ENCODE data around the gene PRR36. TPM values are rescaled to one million over a fixed set of nuclear protein-coding genes. Genes with fewer than 3 reads are reported as not detected.

Gene PRR36
- total and polyA plus RNA-seq, 10 donors, result 0.02 to 0.43 (median 0.09) TPM; not detected in 3

- no peak within 1 kb of the TSS for H3K27ac ChIP-seq
- no peaks in the 10 kb centered on the region for H3K36me3 ChIP-seq
- H3K9me3 ChIP-seq, result no peaks in the 10 kb centered on the region
- TF ChIP-seq CTCF (IDR thresholded peaks at IDR 0.05 in 8 of 11, conservative IDR thresholded peaks at IDR 0.05 in 3 of 11), result no peak
- intact Hi-C loops (cut with DNase I; ENCODE audit: low total_unique reads), result no loop called here
- DNase-seq, result no peak
- H3K27me3 ChIP-seq (replicated peaks in 1 of 7), result peaks cover 0 to 61% (median 17%) of the 10 kb centered on the region in 7 donors
- peaks cover 0 to 12% (median 4%) of the 10 kb centered on the region in 6 donors for H3K4me1 ChIP-seq
- H3K4me3 ChIP-seq, result peak within 1 kb of the TSS in 1 of 8 donors; percentile 13
- WGBS, 5 donors, result 11 to 47% (median 13%) methylated on average over 8 to 53 of the region's 53 CpGs
Measured at GRCh38 chr19:7888145-7888825, 14.1 kb upstream of the PRR36 start, which contains the start of gene LRRC8E. Gene LRRC8E (plus strand): TSS chr19:7888510. CDS start chr19:7895604, 7,094 bp downstream.

GRCh38 chr19:7887408-7888144, 13.4 kb upstream of the PRR36 start:
- no peak for DNase-seq
- WGBS, 5 donors, result 65 to 79% (median 76%) methylated on average over 14 to 16 of the region's 16 CpGs
- Histone ChIP-seq H3K27me3 (replicated peaks in 1 of 7) (peaks cover 0 to 54% (median 17%) of the 10 kb centered on the region in 7 donors), H3K4me3 (no peak overlapping the region), H3K27ac (no peak overlapping the region), H3K4me1 (peaks cover 0 to 12% (median 4%) of the 10 kb centered on the region in 6 donors), H3K36me3 (no peaks in the 10 kb centered on the region), H3K9me3 (no peaks in the 10 kb centered on the region)
- TF ChIP-seq POLR2AphosphoS5 (IDR thresholded peaks at IDR 0.05) (no peak), POLR2A (IDR thresholded peaks at IDR 0.05) (no peak)
- intact Hi-C loops (cut with DNase I; ENCODE audit: low total_unique reads), result no loop called here

- DNase-seq, result no peak
- no peak for TF ChIP-seq CTCF (IDR thresholded peaks at IDR 0.05 in 8 of 11, conservative IDR thresholded peaks at IDR 0.05 in 3 of 11)
- no peak for TF ChIP-seq POLR2A (IDR thresholded peaks at IDR 0.05)
- no peak for TF ChIP-seq POLR2AphosphoS5 (IDR thresholded peaks at IDR 0.05)
- Histone ChIP-seq H3K36me3 (no peaks in the 10 kb centered on the region), H3K4me3 (no peak overlapping the region), H3K27ac (no peak overlapping the region), H3K4me1 (peaks cover 0 to 12% (median 4%) of the 10 kb centered on the region in 6 donors), H3K27me3 (replicated peaks in 1 of 7) (peaks cover 0 to 45% (median 17%) of the 10 kb centered on the region in 7 donors), H3K9me3 (peaks cover 0 to 4% (median 0%) of the 10 kb centered on the region in 8 donors)
- intact Hi-C loops (cut with DNase I; ENCODE audit: low total_unique reads), result no loop called here
- WGBS, 5 donors, result 89 to 93% (median 90%) methylated on average over 8 of the region's 8 CpGs
Measured at GRCh38 chr19:7885818-7886217, 11.6 kb upstream of the PRR36 start.

DNA sequence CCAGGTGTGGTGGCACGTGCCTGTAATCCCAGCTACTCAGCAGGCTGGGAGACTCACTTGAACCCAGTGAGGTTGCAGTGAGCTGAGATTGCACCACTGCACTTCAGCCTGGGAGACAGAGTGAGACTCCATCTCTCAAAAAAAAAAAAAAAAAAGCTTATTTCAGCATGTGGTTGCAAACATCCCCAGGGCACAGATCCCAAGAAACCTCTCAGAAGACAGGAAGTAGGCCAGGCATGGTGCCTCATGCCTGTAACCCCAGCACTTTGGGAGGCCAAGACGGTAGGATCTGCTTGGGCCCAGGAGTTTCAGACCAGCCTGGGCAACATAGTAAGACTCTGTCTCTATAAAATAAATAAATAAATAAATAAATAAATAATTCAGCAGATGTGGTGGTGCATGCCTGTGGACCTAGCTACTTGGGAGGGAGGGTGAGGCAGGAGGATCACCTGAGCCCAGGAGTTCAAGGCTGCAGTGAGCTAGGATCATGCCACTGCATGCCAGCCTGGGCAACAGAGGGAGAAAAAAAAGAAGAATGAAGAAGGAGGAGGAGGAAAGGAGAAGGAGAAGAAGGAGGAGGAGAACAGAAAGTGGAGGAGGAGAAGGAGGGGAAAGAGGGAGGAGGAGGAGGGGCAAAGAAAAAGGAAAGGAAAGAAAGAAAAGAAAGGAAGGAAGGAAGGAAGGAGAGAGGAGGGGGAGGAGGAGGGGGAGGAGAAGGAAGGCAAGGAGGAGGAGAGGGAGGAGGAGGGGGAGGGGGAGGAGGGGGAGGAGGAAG, 9.8 kb upstream of the PRR36 start:
- Histone ChIP-seq H3K27ac (no peak overlapping the region), H3K27me3 (replicated peaks in 1 of 7) (peaks cover 0 to 31% (median 16%) of the 10 kb centered on the region in 7 donors), H3K4me3 (no peak overlapping the region), H3K4me1 (peaks cover 0 to 12% (median 4%) of the 10 kb centered on the region in 6 donors), H3K9me3 (peaks cover 0 to 4% (median 0%) of the 10 kb centered on the region in 8 donors), H3K36me3 (no peaks in the 10 kb centered on the region)
- intact Hi-C loops (cut with DNase I; ENCODE audit: low total_unique reads), result no loop called here
- 74 to 86% (median 80%) methylated on average over 2 of the region's 2 CpGs for WGBS, 5 donors
- DNase-seq, result no peak
- TF ChIP-seq POLR2A (IDR thresholded peaks at IDR 0.05), result no peak
- TF ChIP-seq CTCF (IDR thresholded peaks at IDR 0.05 in 8 of 11, conservative IDR thresholded peaks at IDR 0.05 in 3 of 11), result no peak
- no peak for TF ChIP-seq POLR2AphosphoS5 (IDR thresholded peaks at IDR 0.05)
